Epidermal melanocyte (primary cell): ENCODE measurements around the gene TSPAN17.
"Not testable (repeated sequence)": the region's sequence is repeated elsewhere in the genome, so short reads cannot be mapped to it uniquely, and the experiment has no call there.

Experiments
- DNase-seq: peaks from one replicate; pipeline ENCODE4 v3.0.0; 2011; ENCODE audit warnings: low spot score; ENCODE audit not compliant: insufficient read length

TSPAN17 gene, protein sequence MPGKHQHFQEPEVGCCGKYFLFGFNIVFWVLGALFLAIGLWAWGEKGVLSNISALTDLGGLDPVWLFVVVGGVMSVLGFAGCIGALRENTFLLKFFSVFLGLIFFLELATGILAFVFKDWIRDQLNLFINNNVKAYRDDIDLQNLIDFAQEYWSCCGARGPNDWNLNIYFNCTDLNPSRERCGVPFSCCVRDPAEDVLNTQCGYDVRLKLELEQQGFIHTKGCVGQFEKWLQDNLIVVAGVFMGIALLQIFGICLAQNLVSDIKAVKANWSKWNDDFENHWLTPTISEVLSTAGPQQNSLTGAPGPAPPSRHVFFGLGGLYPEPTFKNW

DNA sequence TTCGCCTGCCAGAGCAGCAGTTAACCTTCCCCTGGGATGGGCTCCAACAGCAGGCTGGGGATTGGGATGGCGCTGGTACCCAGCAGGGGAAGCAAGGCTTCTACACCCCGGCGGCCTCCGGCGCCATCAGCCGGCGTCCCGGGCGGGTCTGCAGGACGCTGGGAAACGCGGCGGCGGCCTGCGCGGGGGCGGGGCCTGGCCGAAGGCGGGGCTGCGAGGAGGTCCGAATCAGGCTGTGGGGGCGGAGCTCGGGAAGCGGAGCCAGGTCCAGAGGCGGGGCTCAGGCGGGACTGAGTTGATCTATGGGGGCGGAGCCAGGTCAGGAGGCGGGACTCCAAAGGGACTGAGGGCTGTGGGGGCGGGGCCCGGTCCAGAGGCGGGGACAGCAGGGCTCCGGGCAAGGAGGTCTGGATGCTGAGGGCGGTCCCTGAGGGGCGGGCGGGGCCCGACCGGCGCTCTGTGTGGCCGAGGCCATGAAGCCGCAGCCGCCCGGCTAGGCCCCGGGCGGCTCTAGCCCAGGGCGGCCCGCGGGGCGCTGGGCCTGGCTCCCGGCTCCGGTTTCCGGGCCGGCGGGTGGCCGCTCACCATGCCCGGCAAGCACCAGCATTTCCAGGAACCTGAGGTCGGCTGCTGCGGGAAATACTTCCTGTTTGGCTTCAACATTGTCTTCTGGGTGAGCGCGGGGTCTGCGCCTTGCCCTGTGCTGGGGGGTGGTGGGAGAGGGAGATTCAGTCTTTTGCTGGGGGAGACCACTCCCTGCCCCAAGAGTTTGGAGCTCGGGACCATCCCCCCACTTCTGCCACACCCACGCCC is at the start of gene TSPAN17:
Gene TSPAN17, plus strand, starts transcription at position 455 of the 813 bp plus-strand sequence. Its CDS starts 132 bp downstream, at position 587.
- DNase-seq: peak; percentile 98

DNA sequence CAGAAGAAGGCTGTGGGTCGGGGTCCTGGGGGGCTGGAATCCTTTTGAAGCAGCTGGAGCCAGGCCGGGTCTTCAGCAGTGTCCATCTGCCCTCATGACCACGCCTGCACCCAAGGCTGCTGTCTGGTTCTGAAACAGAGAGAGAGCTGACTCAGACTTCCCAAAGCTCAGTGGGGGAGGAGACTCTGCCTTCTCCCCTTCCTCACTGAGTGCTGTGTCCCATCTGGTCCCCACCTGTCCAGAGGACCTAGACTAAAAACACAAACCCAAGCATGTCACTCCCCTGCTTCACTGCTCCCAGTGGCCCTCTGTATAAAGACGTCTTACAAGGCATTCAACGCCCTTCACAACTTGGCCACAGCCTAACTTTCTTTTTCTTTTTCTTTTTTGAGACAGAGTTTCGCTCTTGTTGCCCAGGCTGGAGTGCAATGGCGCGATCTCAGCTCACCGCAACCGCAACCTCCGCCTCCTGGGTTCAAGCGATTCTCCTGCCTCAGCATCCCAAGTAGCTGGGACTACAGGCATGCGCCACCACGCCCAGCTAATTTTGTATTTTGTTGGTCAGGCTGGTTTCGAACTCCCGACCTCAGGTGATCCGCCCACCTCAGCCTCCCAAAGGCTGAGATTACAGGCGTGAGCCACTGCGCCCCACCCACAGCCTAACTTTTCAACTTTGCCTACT is 47.4 kb upstream of the TSPAN17 start:
- not testable (repeated sequence) for DNase-seq

DNA sequence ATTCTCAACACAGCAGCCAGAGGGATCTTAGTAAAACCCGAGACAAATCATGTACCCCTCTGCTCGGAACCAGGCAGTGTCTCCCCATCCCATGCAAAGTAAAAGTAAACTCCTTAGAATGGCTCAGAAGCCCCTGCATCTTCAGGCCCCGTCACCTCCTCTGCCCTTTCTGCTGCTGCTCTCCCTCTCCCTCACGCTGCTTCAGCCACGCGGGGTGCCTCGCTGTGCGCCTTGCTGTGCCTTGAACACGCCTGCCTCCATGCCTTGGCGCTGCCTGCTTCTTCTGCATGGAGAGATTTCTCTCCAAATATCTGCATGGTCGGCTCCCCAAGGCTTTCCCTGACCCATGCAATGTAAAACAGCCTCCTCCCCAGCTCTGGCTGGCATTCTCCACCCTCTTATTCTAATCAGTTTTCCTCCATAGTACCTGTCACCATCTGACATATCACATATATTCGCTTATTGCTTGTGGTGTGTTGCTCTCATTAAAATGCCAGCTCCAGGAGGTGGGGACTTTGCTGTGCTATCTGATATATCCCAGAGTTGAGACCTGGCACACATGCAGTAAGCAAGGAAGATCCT is 45.3 kb upstream of the TSPAN17 start:
- DNase-seq: no peak

DNA sequence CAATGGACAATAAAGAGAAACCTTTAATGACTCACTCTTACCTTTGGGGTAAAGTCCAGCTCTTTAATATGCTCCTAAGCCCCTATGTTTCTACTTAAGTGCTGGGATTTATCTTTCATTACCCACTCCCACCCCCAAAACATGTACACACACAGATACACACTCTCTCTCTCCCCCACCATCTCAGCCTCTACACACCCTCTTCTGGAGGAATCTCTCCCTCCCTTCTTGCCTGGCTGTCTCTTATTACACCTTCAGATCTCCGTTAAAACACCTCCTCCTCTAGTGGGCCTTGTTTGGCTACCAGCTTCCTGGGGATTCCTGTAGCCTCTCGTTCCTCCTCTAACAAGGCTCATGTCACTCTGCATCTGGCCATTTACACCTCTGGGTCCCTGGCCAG is 44.2 kb upstream of the TSPAN17 start:
- DNase-seq: no peak

DNA sequence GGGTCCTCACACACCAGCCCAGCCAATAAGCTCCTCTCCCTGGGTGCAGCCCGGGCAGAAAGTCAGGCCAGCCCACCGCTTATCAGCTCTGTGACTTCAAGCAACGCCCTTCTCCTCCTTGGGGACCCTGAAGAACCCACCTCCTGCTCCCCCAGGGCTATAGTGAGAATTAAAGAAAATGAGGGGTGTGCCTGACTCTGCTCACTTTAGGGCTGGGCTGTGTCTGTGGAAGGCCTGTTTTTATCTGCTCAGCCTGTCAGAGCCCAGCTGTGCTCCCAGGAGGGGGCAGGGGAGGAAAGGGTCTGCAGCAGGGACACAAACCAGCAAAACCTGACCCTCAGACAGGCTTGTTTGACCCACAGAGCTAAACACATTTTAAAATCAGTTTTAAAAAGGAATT is 41.3 kb upstream of the TSPAN17 start:
- DNase-seq: no peak

DNA sequence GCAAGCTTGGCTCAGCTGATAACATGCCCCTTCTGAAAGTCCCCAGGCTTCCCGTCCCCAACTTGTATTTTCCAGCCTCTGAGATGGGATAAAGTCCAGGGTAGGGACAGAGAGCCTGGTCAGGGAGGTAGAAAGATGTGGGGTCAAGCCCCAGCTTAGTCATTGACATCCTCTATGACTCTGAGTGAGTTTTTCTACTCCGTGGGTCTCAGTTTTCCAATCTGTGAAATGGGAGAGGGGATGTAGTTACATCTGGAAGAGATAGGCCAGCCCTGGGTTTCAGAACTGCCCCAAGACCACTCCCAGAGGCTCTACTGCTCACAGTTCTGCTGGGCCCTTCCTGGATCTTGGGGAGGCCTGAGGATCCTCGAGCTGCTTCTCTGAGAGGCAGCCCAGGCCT is 40.4 kb upstream of the TSPAN17 start:
- DNase-seq: no peak

DNA sequence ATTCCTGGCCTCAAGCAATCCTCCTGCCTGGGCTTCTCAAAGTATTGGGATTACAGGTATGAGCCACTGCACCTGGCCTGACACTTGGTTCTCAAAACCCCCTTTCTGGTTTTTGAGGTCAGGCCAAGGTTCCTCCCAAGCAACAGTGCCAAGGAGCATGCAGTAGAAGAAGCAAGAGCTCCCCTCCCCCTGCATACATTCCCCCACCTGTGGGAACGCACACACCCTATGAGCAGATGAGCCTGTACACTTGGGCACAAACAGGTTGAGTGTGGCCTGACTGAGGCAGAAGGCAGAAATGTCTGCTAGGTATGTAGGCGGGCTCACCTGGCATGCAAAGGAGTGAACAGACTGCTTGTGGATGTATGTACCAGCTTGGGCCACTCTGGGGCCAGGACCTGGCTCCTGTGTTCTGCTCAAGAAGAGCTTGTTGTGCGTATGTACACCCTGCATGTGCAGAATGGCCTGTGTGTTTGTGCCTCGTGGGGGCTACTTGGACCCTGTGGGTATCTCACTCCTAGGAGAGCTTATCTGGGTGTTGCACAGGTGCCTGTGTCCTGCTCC is 39.1 kb upstream of the TSPAN17 start:
- DNase-seq: no peak

DNA sequence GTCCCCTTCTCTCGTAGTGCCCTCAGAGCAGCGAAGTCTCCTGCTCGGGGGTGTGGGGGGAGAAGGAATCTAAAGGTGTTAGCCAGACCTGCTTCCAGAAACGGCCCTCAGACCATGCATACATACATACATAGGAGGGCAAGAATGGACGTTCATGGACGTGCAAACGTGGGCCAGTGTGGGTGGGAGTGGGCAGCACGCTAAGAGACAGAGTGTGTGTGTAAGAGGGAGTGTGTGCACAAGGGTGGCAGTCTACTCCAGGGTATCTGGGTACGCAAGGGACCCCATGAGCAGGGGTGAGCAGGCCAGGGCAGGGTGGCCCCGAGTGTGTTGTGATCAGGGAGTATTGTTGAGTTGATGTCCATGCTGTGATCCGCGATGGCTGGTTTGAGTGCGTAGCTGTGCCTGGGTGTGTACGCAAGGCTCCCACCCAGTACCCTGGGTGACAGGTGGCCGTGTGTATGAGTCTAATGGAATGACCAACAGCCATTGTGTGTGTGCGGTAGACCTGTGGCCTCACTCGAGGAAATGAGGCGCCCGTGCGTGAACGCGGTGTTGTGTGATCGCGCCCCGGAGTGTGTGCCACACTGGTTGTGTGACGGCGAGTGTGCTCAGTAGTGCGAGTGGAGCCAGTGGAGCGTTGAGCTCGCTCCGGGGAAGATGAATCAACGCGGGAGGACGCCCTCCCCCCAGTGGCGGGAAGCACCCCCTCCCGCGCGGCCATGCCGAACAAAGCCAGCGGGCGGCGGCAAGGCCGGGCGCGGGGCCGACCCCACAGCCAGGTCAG is 38.2 kb upstream of the TSPAN17 start:
- DNase-seq: no peak

DNA sequence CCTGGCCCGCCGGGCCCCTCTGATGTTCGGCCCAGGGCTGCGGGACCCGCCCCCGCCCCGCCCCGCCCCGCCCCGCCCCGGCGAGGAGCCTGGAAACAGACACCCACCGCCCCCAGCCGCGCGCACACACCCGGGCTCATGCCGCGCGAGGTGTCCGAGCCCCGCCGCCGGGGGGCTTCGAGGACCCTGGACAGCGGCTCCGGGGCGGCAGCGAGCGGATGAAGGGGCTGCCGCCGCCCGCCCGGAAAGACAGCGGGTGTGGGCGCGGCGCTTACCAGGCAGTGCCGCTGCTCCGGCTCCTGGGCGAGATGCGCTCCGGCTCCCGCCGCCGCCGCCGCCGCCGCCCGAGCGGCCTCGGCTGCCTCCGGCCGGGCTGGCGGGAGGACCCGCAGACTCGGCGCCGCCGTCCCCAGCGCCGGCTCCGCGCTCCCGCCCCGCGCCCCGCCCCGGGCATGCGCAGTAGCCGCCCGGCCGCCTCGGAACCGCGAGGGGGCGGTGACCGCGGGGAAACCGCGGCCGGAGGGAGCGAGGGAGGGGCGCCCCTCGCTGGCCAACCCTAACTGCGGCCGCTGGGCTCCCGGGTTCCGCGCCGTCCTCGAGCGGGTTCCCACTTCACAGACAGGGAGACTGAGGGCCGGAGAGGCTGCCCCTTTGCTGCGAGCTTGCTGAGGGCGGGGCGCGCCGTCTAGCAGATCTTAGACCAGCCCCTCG is 37.4 kb upstream of the TSPAN17 start, which contains the start of gene GPRIN1:
Gene GPRIN1, minus strand, starts transcription at position 433 of the 711 bp plus-strand sequence. CDS start 10,322 bp downstream, outside the sequence.
- peak; percentile 75 for DNase-seq

DNA sequence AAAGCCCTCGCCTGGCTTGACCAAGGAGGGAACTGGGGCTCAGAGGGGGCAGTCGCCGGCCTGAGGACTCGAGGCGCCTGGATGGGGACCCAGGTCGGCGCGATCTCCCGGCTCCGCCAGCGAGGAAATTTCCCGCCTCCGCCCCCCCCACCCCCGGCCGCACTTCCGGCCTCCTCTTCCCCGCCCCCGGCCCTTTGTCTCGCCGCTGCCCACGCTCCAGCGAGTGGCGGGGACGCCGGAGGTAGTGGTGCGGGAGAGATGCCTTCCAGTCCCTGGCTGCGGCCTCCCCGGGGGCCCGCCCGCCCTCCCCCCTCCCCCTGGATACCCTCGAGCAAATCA is 36.9 kb upstream of the TSPAN17 start:
- DNase-seq: no peak

DNA sequence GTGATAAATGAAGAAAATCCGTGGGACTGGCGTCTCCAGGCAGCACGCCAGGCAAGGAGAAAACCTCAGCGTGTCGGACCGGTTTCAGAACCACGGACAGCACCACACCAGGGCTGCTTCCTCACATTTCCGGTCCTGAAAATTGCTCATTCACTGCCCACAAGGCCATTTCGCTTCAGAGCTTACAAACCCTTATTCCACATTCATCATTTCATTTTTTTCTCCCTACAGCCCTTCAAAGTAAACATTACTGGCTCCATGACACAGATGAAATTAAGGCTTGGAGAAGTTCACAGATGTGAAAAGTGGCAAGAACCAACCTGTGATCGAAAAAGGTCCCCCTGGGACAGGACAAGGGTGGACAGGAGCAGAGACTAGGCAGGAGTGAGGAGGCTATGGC is 35.8 kb upstream of the TSPAN17 start:
- peak; percentile 78 for DNase-seq

DNA sequence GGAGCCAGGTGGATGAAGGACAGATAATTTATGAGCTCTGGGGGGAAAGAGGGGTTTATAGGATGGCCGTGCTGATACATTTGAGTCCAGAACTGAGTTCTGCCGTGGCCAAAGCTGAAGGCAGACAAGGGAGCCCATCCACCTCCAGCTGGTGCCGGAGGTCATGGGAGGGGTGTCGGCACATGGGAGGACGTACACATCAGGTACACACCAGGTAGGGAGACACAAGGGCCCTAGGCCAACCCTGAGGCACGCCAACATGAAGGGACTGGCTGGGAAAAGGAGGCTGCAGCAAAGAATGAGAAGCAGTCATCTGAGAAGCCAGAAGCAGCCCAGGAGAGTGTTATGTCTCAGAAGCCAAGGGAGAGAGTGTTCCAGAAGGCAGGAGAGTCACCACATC is 35.3 kb upstream of the TSPAN17 start:
- no peak for DNase-seq

DNA sequence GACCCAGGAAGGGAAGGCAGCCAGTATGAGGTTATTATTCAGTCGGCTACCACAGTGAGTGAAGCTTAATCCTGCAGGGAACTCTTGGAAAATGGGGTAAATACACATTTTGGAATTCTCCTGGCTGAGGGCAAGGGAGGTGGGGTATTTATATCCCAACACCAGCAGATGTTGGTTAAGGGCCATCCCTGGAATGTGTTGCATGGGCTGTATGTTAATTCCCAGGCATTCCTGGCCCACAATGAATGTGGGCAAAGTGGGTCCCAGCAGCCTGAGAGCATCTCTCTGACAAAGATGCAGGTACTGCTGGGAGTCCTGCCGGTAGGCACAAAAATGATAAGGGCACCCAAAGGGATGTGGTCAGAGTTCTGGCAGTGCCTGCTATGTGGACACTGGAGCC is 34.4 kb upstream of the TSPAN17 start:
- no peak for DNase-seq

DNA sequence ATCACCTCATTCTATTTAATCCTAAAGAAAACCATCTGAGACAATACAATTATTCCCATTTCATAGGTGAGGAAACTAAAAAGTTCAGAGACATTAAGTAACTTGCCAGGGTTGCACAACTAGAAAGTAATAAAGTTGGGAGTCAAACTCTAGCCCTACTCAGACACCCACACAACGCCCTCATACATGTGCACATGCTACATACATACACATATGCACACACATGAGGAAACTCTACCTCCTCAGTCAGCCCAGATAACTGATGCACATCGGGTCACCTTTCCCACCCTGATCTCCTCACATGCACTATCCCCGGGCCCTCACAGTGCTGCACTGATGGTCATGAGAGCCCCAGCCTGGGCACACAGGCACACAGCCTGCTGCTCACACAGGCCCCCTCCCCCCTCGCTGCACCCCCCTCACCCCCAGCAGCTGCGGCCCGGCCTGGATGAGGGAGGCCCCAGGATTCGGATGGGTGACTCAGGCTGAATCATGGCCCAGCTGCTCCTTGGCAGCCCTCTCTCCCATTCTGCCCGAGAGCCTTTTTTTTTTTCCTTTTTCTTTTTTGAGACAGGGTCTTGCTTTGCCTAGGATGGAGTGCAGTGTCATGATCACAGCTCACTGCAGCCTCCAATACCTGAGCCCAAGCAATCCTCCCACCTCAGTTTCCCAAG is 32.3 kb upstream of the TSPAN17 start:
- no peak for DNase-seq

DNA sequence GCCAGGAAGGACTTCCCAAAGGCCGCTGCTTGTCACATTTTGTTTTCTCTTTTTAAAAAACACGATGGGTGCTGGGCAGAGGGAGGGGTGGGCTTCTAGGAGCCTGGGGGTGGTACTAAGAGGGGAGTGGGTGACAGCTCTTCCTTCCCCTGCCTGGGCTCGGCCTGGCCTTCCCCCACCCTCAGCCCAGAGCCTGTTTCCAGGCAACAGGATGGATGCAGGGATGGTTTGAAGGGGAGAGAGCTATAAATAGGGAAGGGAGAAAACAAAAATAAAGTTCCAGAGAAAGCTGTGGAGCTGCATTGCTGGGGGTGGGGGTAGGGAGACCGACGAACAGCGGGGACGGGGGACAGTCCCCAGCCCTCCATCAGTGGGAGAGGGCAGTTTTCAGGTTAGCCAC is 30.8 kb upstream of the TSPAN17 start:
- no peak for DNase-seq

DNA sequence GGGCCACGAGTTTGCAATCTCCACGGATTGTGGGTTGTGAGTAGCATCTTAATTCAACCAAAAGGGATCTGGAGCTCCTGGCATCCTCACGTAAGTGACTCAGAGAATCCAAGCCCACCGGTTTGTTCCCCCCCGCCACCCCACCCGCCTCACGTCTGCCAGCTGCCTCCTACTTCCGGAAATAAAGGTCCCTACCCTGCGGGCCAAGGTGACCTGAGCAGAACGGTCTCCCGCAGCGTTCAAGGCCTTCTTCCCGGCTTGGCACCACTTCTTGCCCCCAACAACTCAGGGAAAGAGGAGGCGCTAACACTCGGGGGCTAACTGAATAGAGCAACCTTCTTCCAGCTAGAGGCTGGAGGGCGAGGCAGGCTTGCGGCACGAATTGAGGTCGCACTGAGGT is 28.5 kb upstream of the TSPAN17 start:
- no peak for DNase-seq

DNA sequence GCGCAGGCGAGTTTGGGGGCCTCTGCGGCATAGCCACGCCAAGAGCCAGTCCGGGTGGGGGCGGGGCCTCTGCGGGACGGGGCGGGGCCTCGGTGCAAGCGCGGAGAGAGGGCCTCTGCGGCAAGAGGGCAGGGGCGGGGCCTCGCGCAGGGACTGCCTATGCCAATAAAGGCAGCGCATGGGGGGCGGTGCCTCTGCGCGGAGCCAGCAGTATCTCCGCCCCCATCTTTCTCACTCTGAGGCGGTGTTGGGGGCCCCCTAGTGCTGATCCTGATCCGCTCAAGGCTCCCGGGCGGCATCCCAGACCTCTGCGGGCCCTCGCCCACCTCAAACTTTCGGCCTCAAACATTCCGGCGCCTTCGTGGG is 28.1 kb upstream of the TSPAN17 start:
- peak; percentile 71 for DNase-seq

DNA sequence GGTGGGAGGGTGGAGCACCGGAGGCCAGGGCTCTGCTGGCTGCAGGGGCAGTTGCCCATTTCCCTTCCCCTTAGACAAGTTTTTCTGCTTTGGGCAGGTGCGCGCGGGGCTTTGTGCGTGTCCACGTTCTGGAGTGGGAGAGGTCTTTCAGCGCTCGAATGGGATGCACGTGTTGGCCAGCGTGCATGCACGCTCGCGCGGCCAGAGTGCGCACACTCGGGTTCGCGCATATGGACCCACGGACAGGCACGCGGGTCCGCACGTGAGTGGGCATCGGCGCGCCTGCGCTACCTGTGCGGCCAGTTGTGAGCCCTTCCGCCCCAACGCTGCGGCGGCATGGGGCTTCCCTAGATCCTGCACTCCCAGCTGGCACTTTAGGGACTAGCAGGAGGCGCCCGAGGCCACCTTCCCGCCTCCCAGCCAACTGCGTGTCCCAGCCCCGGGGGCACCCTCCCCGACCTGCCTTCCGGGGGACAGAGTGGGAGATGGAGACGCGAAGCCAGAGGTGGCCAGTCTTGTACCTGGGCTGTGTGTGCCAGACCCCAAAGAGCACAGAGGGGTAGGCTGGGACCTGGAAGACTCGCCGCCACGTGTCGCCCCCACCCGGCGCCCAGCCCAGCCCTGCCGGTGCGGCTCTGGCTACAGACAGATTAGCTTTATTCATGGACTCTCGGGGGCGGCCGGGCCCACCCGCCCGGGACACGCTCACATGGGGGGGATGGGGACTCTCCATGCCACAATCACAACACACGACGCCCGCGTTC is 27.5 kb upstream of the TSPAN17 start:
- no peak for DNase-seq
